ENCODE measurements around the gene ODF4. TPM values are rescaled to one million over a fixed set of nuclear protein-coding genes. Genes with fewer than 3 reads are reported as not detected.

ODF4 gene
- total RNA-seq, 4 donors from 2014 or later, result not detected

- 69% methylated on average over 7 of the region's 7 CpGs for WGBS
Measured at GRCh38 chr17:8350339-8350738, 10.7 kb downstream of the ODF4 start.

DNA sequence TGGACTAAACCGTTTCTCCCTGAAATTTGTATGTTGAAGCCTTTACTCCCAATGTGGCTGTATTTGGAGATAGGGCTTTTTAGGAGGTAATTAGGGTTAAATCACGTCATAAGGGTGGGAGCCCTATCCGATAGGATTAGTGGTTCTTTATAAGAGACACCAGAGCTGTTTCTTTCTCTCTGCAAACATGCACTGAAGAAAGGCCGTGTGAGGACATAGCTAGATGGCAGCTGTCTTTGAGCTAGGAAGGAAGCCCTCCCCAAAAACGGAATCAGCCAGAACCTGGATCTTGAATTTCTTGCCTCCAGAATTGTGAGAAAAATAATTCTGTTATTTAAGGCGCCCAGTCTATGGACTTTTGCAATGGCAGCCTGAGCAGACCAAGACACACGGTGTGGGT is 14.1 kb downstream of the ODF4 start:
- TF ChIP-seq POLR2AphosphoS5 (IDR thresholded peaks at IDR 0.05) (no peak), EP300 (IDR thresholded peaks at IDR 0.05) (no peak), POLR2A (IDR thresholded peaks at IDR 0.05) (no peak)
- TF ChIP-seq, protein P1, sequence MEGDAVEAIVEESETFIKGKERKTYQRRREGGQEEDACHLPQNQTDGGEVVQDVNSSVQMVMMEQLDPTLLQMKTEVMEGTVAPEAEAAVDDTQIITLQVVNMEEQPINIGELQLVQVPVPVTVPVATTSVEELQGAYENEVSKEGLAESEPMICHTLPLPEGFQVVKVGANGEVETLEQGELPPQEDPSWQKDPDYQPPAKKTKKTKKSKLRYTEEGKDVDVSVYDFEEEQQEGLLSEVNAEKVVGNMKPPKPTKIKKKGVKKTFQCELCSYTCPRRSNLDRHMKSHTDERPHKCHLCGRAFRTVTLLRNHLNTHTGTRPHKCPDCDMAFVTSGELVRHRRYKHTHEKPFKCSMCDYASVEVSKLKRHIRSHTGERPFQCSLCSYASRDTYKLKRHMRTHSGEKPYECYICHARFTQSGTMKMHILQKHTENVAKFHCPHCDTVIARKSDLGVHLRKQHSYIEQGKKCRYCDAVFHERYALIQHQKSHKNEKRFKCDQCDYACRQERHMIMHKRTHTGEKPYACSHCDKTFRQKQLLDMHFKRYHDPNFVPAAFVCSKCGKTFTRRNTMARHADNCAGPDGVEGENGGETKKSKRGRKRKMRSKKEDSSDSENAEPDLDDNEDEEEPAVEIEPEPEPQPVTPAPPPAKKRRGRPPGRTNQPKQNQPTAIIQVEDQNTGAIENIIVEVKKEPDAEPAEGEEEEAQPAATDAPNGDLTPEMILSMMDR (IDR thresholded peaks at IDR 0.05), result no peak
- Histone ChIP-seq H3K9me3 (no peaks in the 10 kb centered on the region), H3K36me3 (no peaks in the 10 kb centered on the region), H3K27me3 (no peaks in the 10 kb centered on the region), H3K27ac (no peak overlapping the region), H3K4me1 (no peaks in the 10 kb centered on the region), H3K4me3 (no peak overlapping the region)
- DNase-seq (ENCODE audit: low spot score in 2 of 2), result no peak
- WGBS, result 78% methylated on average over 7 of the region's 7 CpGs

More at GRCh38 chr17:8350339-8350738, 10.7 kb downstream of the ODF4 start:
- H3K27me3 ChIP-seq, result no peaks in the 10 kb centered on the region
- H3K4me3 ChIP-seq, result no peak overlapping the region
- TF ChIP-seq EP300 (IDR thresholded peaks at IDR 0.05) (no peak), POLR2A (IDR thresholded peaks at IDR 0.05) (no peak), POLR2AphosphoS5 (IDR thresholded peaks at IDR 0.05) (no peak)
- TF ChIP-seq, protein P1 (IDR thresholded peaks at IDR 0.05), result no peak
- no peaks in the 10 kb centered on the region for H3K9me3 ChIP-seq
- H3K27ac ChIP-seq, result no peak overlapping the region
- no peak for DNase-seq (ENCODE audit: low spot score in 2 of 2)
- peaks cover 18% of the 10 kb centered on the region for H3K4me1 ChIP-seq
- no peaks in the 10 kb centered on the region for H3K36me3 ChIP-seq

- WGBS, result 59% methylated on average over 8 of the region's 8 CpGs
- Histone ChIP-seq H3K27me3 (no peaks in the 10 kb centered on the region), H3K36me3 (no peaks in the 10 kb centered on the region), H3K27ac (no peak overlapping the region), H3K9me3 (no peaks in the 10 kb centered on the region), H3K4me3 (no peak overlapping the region), H3K4me1 (no peaks in the 10 kb centered on the region)
- DNase-seq (ENCODE audit: low spot score in 2 of 2), result no peak
- TF ChIP-seq EP300 (IDR thresholded peaks at IDR 0.05), result no peak
- TF ChIP-seq POLR2AphosphoS5 (IDR thresholded peaks at IDR 0.05), result no peak
- TF ChIP-seq, protein P1 (IDR thresholded peaks at IDR 0.05), result no peak
- TF ChIP-seq POLR2A (IDR thresholded peaks at IDR 0.05), result no peak
Measured at GRCh38 chr17:8354236-8354635, 14.6 kb downstream of the ODF4 start.

DNA sequence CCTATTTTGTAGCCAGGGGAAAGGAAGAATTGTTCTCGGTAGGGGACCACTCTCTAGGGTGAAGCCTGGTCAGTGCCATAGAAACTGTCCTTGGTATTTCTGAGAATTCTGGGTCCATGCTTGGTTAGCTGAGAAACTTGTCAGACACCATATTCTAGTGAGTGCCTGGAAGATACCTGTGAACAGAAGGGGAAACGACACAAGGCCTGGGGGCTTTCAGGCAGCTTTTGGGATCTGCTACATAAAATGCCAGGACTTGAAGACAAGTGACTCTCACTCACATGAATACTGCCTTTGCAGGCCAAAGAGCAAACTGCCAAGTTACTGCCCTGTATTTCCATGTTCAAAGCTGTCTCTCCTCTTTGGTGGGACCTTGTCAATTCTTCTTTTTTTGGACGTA is 18.3 kb downstream of the ODF4 start:
- H3K27me3 ChIP-seq, result no peaks in the 10 kb centered on the region
- no peak for DNase-seq (ENCODE audit: low spot score in 2 of 2)
- no peaks in the 10 kb centered on the region for H3K36me3 ChIP-seq
- no peaks in the 10 kb centered on the region for H3K9me3 ChIP-seq
- no peak overlapping the region for H3K27ac ChIP-seq
- H3K4me3 ChIP-seq, result no peak overlapping the region
- no peak for TF ChIP-seq EP300 (IDR thresholded peaks at IDR 0.05)
- TF ChIP-seq POLR2A (IDR thresholded peaks at IDR 0.05), result no peak
- TF ChIP-seq, protein P1 (IDR thresholded peaks at IDR 0.05), result no peak
- TF ChIP-seq POLR2AphosphoS5 (IDR thresholded peaks at IDR 0.05), result no peak
- H3K4me1 ChIP-seq, result peaks cover 8% of the 10 kb centered on the region
- 93% methylated on average over 3 of the region's 3 CpGs for WGBS

DNA sequence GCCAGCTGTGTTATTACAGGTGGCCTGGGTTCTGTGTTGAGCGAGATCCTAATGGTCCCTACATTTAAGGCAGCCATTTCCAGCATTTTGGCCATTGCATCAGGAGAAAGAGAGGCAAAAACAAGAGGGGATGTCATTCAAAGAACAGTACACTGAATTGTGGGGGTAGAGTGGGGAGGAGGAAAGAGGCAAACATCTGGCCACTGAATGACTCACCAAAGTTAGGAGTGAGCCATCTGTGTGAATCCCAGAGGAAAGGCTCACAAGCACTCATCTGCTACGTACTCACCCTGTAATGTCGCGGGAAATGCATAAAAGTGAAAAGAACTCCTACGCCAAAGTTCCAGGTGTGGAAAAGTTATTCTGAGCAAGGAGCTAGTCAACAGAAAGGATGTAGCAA is 20.1 kb downstream of the ODF4 start:
- Histone ChIP-seq H3K27me3 (no peaks in the 10 kb centered on the region), H3K4me1 (peaks cover 8% of the 10 kb centered on the region), H3K27ac (no peak overlapping the region), H3K4me3 (no peak overlapping the region), H3K36me3 (peaks cover 3% of the 10 kb centered on the region), H3K9me3 (no peaks in the 10 kb centered on the region)
- WGBS, result 60% methylated on average over 5 of the region's 5 CpGs
- TF ChIP-seq EP300 (IDR thresholded peaks at IDR 0.05) (no peak), POLR2AphosphoS5 (IDR thresholded peaks at IDR 0.05) (no peak), POLR2A (IDR thresholded peaks at IDR 0.05) (no peak)
- TF ChIP-seq, protein P1 (IDR thresholded peaks at IDR 0.05), result no peak
- DNase-seq (ENCODE audit: low spot score in 2 of 2), result no peak
